SK-N-SH treated with all-trans-retinoic acid at 6 μM for 48 hours (cell line): Measurements from ENCODE around the gene RIMBP2.
"Not testable (repeated sequence)": the region's sequence is repeated elsewhere in the genome, so short reads cannot be mapped to it uniquely, and the experiment has no call there.

Source experiments
- ATAC-seq: fragments of 200-7000 bp; cut with Tn5 transposase; 3 replicates; pipeline ENCODE4 v1.9.1; 2020; ENCODE audit warnings: mild to moderate bottlenecking, moderate library complexity
- ARNTL ChIP-seq: fragments of 450-650 bp; formaldehyde crosslinking; IDR thresholded peaks from 2 replicates; pipeline ENCODE4 v1.5.0; 2020; ENCODE audit warnings: low read depth, mild to moderate bottlenecking, moderate library complexity, borderline replicate concordance
- BACH2 ChIP-seq: fragments of 250-450 bp; sonication (Bioruptor Pico); IDR thresholded peaks from 2 replicates; pipeline ENCODE4 v1.9.0; 2021; ENCODE audit warnings: mild to moderate bottlenecking, borderline replicate concordance
- CSDC2 ChIP-seq: fragments of 250-450 bp; sonication (Bioruptor Pico); IDR thresholded peaks from 2 replicates; pipeline ENCODE4 v1.5.0; 2020; ENCODE audit warnings: mild to moderate bottlenecking, moderate library complexity
- CSRNP3 ChIP-seq: fragments of 250-450 bp; sonication (Bioruptor Pico); IDR thresholded peaks from 2 replicates; pipeline ENCODE4 v1.5.1; 2021; ENCODE audit warnings: mild to moderate bottlenecking, moderate library complexity
- ESRRG ChIP-seq: fragments of 250-450 bp; sonication (Bioruptor Pico); IDR thresholded peaks from 2 replicates; pipeline ENCODE4 v1.6.1; 2021; ENCODE audit warnings: mild to moderate bottlenecking
- GLIS3 ChIP-seq: fragments of 250-450 bp; sonication (Bioruptor Pico); IDR thresholded peaks from 2 replicates; pipeline ENCODE4 v1.5.0; 2020; ENCODE audit warnings: mild to moderate bottlenecking, moderate library complexity
- ISL1 ChIP-seq: fragments of 250-450 bp; sonication (Bioruptor Pico); IDR thresholded peaks from 2 replicates; pipeline ENCODE4 v2.1.2; 2022; ENCODE audit warnings: mild to moderate bottlenecking, moderate library complexity
- OSR1 ChIP-seq: fragments of 250-450 bp; sonication (Bioruptor Pico); IDR thresholded peaks from 2 replicates; pipeline ENCODE4 v1.8.0; 2022; ENCODE audit warnings: moderate library complexity, mild to moderate bottlenecking, inconsistent platforms
- PPARA ChIP-seq: fragments of 250-450 bp; sonication (Bioruptor Pico); IDR thresholded peaks from 2 replicates; pipeline ENCODE4 v1.5.0; 2020; ENCODE audit warnings: mild to moderate bottlenecking, borderline replicate concordance
- RARB ChIP-seq: fragments of 250-450 bp; sonication (Bioruptor Pico); IDR thresholded peaks from 2 replicates; pipeline ENCODE4 v1.8.0; 2021; ENCODE audit warnings: mild to moderate bottlenecking, moderate library complexity
- SNAI2 ChIP-seq: fragments of 250-450 bp; sonication (Bioruptor Pico); IDR thresholded peaks from 2 replicates; pipeline ENCODE4 v1.5.0; 2020; ENCODE audit warnings: mild to moderate bottlenecking, moderate library complexity
- TCF4 ChIP-seq: fragments of 250-450 bp; sonication (Bioruptor Pico); IDR thresholded peaks from 2 replicates; pipeline ENCODE4 v1.8.0; 2021; ENCODE audit warnings: mild to moderate bottlenecking, moderate library complexity, borderline replicate concordance
- TOX ChIP-seq: fragments of 250-450 bp; sonication (Bioruptor Pico); IDR thresholded peaks from 2 replicates; pipeline ENCODE4 v1.8.0; 2021; ENCODE audit warnings: mild to moderate bottlenecking, moderate library complexity, borderline replicate concordance
- ZC3H10 ChIP-seq: fragments of 250-450 bp; sonication (Bioruptor Pico); IDR thresholded peaks from 2 replicates; pipeline ENCODE4 v1.5.1; 2021; ENCODE audit warnings: mild to moderate bottlenecking, moderate library complexity
- ZFP3 ChIP-seq: fragments of 250-450 bp; sonication (Bioruptor Pico); IDR thresholded peaks from 2 replicates; pipeline ENCODE4 v1.5.0; 2020; ENCODE audit warnings: mild to moderate bottlenecking, moderate library complexity
- ZFP30 ChIP-seq: fragments of 450-650 bp; formaldehyde crosslinking; IDR thresholded peaks from 2 replicates; pipeline ENCODE4 v1.5.0; 2022; ENCODE audit warnings: mild to moderate bottlenecking, moderate library complexity
- ZNF565 ChIP-seq: fragments of 450-650 bp; formaldehyde crosslinking; conservative IDR thresholded peaks from 2 replicates; pipeline ENCODE4 v1.5.0; 2020; ENCODE audit warnings: low read depth, mild to moderate bottlenecking, moderate library complexity
- ZNF8 ChIP-seq: fragments of 450-650 bp; formaldehyde crosslinking; IDR thresholded peaks from 2 replicates; pipeline ENCODE4 v1.5.0; 2020; ENCODE audit warnings: mild to moderate bottlenecking, moderate library complexity
- TF ChIP-seq, protein P1 (sequence below): fragments of 250-450 bp; sonication (Bioruptor Pico); IDR thresholded peaks from 2 replicates; pipeline ENCODE4 v1.8.0; 2020; ENCODE audit warnings: mild to moderate bottlenecking, moderate library complexity, borderline replicate concordance
- TF ChIP-seq, protein P2 (sequence below): fragments of 250-450 bp; sonication (Bioruptor Pico); IDR thresholded peaks from 2 replicates; pipeline ENCODE4 v1.5.0; 2020; ENCODE audit warnings: mild to moderate bottlenecking, moderate library complexity
- TF ChIP-seq, protein P3 (sequence below): fragments of 250-450 bp; sonication (Bioruptor Pico); IDR thresholded peaks from 2 replicates; pipeline ENCODE4 v1.5.1; 2020; ENCODE audit warnings: low read depth, mild to moderate bottlenecking, moderate library complexity

The RIMBP2 gene

DNA sequence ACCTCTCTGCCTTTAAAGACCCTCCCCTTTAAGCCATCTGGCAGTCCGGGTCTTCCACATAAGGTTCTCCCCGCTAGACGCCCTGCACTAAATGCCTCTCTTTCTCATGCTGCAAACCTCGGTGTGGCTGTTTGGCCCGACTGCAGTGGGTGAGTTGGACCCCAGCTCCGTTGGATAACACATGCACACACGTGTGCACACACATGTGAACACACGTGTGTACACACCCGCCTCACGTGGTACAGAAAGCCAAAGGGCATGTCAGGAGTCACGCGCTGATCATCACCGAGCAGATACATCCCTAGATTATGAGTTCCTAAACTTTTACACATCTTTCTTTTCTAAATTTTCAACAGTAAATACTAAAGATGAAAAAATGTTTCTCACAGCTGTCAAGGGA, 68.3 kb downstream of the RIMBP2 start:
- ATAC-seq: no peak
- no peak for TF ChIP-seq BACH2
- TF ChIP-seq ZC3H10 (CRISPR knock-in tag): no peak
- TF ChIP-seq TOX (CRISPR knock-in tag): no peak
- no peak for TF ChIP-seq GLIS3
- TF ChIP-seq OSR1 (CRISPR knock-in tag): no peak
- no peak for TF ChIP-seq CSRNP3 (CRISPR knock-in tag)
- no peak for TF ChIP-seq TCF4 (CRISPR knock-in tag)
- TF ChIP-seq, protein P1, sequence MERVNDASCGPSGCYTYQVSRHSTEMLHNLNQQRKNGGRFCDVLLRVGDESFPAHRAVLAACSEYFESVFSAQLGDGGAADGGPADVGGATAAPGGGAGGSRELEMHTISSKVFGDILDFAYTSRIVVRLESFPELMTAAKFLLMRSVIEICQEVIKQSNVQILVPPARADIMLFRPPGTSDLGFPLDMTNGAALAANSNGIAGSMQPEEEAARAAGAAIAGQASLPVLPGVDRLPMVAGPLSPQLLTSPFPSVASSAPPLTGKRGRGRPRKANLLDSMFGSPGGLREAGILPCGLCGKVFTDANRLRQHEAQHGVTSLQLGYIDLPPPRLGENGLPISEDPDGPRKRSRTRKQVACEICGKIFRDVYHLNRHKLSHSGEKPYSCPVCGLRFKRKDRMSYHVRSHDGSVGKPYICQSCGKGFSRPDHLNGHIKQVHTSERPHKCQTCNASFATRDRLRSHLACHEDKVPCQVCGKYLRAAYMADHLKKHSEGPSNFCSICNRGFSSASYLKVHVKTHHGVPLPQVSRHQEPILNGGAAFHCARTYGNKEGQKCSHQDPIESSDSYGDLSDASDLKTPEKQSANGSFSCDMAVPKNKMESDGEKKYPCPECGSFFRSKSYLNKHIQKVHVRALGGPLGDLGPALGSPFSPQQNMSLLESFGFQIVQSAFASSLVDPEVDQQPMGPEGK (CRISPR knock-in tag): no peak
- TF ChIP-seq SNAI2 (CRISPR knock-in tag): no peak
- no peak for TF ChIP-seq ZFP30 (CRISPR knock-in tag)
- no peak for TF ChIP-seq ARNTL
- no peak for TF ChIP-seq ZNF8
- no peak for TF ChIP-seq CSDC2 (CRISPR knock-in tag)
- TF ChIP-seq RARB (CRISPR knock-in tag): no peak
- TF ChIP-seq, protein P2, sequence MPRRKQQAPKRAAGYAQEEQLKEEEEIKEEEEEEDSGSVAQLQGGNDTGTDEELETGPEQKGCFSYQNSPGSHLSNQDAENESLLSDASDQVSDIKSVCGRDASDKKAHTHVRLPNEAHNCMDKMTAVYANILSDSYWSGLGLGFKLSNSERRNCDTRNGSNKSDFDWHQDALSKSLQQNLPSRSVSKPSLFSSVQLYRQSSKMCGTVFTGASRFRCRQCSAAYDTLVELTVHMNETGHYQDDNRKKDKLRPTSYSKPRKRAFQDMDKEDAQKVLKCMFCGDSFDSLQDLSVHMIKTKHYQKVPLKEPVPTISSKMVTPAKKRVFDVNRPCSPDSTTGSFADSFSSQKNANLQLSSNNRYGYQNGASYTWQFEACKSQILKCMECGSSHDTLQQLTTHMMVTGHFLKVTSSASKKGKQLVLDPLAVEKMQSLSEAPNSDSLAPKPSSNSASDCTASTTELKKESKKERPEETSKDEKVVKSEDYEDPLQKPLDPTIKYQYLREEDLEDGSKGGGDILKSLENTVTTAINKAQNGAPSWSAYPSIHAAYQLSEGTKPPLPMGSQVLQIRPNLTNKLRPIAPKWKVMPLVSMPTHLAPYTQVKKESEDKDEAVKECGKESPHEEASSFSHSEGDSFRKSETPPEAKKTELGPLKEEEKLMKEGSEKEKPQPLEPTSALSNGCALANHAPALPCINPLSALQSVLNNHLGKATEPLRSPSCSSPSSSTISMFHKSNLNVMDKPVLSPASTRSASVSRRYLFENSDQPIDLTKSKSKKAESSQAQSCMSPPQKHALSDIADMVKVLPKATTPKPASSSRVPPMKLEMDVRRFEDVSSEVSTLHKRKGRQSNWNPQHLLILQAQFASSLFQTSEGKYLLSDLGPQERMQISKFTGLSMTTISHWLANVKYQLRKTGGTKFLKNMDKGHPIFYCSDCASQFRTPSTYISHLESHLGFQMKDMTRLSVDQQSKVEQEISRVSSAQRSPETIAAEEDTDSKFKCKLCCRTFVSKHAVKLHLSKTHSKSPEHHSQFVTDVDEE: no peak
- no peak for TF ChIP-seq ESRRG (CRISPR knock-in tag)
- no peak for TF ChIP-seq PPARA (CRISPR knock-in tag)
- TF ChIP-seq ISL1 (CRISPR knock-in tag): no peak
- TF ChIP-seq, protein P3, sequence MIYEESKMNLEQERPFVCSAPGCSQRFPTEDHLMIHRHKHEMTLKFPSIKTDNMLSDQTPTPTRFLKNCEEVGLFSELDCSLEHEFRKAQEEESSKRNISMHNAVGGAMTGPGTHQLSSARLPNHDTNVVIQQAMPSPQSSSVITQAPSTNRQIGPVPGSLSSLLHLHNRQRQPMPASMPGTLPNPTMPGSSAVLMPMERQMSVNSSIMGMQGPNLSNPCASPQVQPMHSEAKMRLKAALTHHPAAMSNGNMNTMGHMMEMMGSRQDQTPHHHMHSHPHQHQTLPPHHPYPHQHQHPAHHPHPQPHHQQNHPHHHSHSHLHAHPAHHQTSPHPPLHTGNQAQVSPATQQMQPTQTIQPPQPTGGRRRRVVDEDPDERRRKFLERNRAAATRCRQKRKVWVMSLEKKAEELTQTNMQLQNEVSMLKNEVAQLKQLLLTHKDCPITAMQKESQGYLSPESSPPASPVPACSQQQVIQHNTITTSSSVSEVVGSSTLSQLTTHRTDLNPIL (CRISPR knock-in tag): no peak

DNA sequence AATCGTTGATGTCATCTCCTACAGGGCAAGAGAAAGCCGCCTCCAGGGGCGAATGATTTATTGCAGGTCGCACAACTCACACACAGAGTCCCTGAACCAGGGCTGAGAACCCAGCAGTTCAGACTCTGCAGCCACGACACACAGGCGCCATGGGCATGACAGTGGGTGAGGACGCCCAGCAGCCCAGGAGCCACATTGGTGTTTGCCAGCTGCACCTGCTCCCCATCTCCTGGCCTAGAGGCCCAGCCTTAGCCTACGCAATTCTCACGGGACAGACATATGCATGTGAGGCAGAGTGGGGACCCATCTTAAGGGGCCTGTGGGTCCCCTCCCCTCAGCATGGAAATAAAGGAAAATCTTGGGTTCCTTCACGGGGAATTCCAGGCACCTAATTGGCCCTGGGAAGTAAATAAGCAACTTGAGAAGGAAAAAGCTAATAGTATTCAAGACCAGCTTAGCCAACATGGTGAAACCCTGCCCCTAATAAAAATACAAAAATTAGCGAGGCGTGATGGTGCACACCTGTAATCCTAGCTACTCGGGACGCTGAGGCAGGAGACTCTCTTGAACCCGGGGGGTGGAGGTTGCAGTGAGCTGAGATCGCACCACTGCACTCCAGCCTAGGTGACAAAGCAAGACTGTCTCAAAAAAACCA, 69.3 kb downstream of the RIMBP2 start:
- TF ChIP-seq TCF4 (CRISPR knock-in tag): no peak
- no peak for ATAC-seq

- not testable (repeated sequence) for ATAC-seq
Measured at GRCh38 chr12:130646191-130646590, 69.9 kb downstream of the RIMBP2 start.

DNA sequence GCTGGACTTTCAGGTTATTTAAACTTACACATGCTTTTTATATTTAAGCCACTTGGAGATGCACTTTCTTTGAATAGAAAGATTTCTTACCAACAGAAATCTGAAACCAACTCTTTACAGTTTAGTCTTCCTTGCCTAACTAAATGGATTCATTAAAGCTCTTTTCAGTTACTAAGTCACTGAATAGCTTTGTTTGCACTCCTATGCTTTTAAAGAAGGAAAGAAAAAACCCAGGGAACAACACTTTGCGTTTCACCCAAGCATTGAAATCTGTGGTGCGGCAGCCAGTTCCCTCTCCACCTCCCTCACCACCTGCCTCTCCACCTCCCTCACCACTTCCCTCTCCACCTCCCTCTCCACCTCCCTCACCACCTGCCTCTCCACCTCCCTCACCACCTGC, 70.3 kb downstream of the RIMBP2 start:
- no peak for ATAC-seq
- no peak for TF ChIP-seq CSDC2 (CRISPR knock-in tag)
- TF ChIP-seq SNAI2 (CRISPR knock-in tag): no peak
- no peak for TF ChIP-seq TOX (CRISPR knock-in tag)
- TF ChIP-seq, protein P1 (CRISPR knock-in tag): no peak
- no peak for TF ChIP-seq OSR1 (CRISPR knock-in tag)
- TF ChIP-seq, protein P2: no peak
- TF ChIP-seq ARNTL: no peak
- TF ChIP-seq ZC3H10 (CRISPR knock-in tag): no peak
- TF ChIP-seq, protein P3 (CRISPR knock-in tag): no peak
- TF ChIP-seq ZNF8: no peak
- TF ChIP-seq ZNF565: no peak
- TF ChIP-seq ZFP3 (CRISPR knock-in tag): no peak
- no peak for TF ChIP-seq RARB (CRISPR knock-in tag)
